NCI-H187 (cell line): ENCODE results near the gene CEACAM18.

Source experiments
- DNase-seq, 2 experiments: peaks; one replicate each; lab custom pipeline; 2025; lab: John Stamatoyannopoulos, UW

CEACAM18 gene

DNA sequence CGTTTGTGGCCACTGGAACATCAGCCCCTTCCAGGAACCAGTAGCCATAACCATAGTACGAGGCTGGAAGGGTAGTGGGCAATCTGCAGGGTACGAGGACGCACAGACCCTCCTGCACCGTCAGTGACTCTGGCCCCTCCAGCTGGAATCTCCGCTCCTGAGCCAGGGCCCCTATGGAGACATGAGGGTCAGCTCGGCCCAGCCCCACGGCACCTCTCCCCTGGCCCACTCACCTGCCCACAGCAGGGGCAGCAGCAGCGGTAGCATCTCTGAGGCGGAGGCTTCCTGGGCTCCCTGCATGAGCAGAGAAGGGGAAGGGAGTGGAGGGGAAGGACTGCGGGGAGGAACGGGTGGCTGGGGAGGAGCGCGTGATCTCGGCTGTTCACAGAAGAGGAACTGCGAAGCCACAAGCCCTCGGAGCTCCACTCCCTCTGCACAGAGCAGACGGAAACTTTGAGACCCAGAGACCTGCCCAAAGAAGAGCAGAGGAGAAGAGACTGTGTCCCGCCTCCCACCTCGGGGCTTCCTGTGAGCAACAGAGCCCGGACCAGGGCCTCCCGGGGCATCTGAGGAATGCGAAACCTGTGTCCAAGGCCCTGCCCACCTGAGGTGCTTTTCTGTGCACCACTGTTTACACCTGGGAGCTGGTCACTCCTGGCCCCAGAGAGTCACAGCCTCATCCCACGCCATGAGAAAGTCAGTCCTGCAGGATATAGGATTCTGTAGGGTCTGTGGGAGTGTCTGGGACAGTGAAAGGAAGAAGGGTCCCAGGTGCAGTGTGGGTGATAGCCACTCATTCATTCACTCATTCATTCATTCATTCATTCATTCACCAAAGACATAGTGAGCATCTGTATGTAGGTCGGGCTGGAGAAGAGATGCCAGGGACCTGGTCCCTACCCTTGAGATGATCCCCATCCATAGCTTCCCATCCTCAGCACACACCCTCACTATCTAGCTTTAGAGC lies 53.3 kb downstream of the CEACAM18 start, which contains the start of gene SIGLEC6:
TSS of gene SIGLEC6 (minus strand) at position 322 of the 967 bp plus-strand sequence. CDS start at position 300, 22 bp downstream.
- no peak for DNase-seq

DNA sequence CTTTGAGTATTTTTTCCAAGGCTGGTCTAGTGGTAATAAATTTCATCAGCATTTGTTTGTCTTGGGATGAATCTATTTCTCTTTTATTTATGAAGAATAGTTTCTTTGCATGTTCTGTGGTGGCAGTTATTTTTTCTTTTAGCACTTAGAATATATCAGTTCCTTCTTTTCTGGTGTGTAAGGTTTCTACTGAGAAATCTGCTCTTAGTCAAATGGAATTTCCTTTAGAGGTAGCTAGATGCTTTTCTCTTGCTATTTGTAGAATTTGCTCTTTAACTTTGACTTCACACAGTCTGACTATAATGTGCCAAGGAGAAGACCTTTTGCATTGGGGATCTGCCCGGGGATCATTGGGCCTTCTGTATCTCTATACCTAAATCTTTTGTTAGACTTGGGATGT lies 57.2 kb downstream of the CEACAM18 start:
- no peak for DNase-seq

DNA sequence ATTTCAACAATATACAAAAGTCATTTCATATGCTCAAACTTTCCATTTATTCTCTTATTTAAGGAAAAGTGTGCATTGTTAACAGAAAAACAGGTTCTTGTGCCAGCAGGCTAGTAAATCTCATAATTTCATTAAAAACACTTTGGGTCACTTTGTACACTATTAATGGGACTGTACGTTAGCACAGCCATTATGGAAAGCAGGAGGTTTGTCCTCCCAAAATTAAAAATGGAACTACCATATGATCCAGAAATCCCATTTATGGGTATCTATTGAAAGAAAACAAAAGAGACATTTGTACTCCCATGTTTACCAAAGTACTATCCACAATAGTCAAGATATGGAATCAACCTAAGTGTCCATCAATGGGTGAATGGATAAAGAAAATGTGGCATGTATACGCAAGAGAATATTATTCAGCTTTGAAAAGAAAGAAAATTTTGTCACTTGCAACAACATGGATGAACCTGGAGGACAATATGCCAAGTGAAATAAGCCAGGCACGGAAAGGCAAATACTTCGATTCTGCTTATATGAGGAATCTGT lies 61.6 kb downstream of the CEACAM18 start:
- DNase-seq = no peak
